ENCODE measurements around the gene HS3ST5.

- TF ChIP-seq EZH2 (IDR thresholded peaks at IDR 0.05) (no peak), EGR1 (IDR thresholded peaks at IDR 0.05; ENCODE audit: low read depth) (no peak)
Measured at GRCh38 chr6:114195631-114196403, 147.0 kb downstream of the HS3ST5 start.

Measured in HCT116 (cell line).